Osteocyte (in vitro differentiated cells): Measurements from ENCODE around the gene TBCA. TPM values are rescaled to one million over a fixed set of nuclear protein-coding genes. Genes with fewer than 3 reads are reported as not detected.

Experiments
- DNase-seq: peaks from one replicate; pipeline ENCODE4 v3.0.0; 2021; ENCODE audit warnings: mixed read lengths; ENCODE audit not compliant: unreplicated experiment; ENCODE audit errors: extremely low spot score
- H3K27ac Mint-ChIP-seq: one replicate; pipeline ENCODE4 v1.8.0; 2021; ENCODE audit warnings: mild to moderate bottlenecking, mixed read lengths; ENCODE audit not compliant: unreplicated experiment
- H3K27me3 Mint-ChIP-seq: one replicate; pipeline ENCODE4 v1.8.0; 2021; ENCODE audit warnings: mixed read lengths; ENCODE audit not compliant: unreplicated experiment
- H3K36me3 Mint-ChIP-seq: one replicate; pipeline ENCODE4 v1.8.0; 2021; ENCODE audit warnings: mixed read lengths; ENCODE audit not compliant: unreplicated experiment
- H3K4me1 Mint-ChIP-seq: one replicate; pipeline ENCODE4 v1.8.0; 2021; ENCODE audit warnings: mixed read lengths; ENCODE audit not compliant: unreplicated experiment
- H3K4me3 Mint-ChIP-seq: one replicate; pipeline ENCODE4 v1.8.0; 2021; ENCODE audit warnings: mild to moderate bottlenecking, moderate library complexity, mixed read lengths; ENCODE audit not compliant: unreplicated experiment
- H3K9me3 Mint-ChIP-seq: one replicate; pipeline ENCODE4 v1.8.0; 2021; ENCODE audit warnings: mixed read lengths; ENCODE audit not compliant: unreplicated experiment
- CTCF ChIP-seq: fragments of 200-600 bp; sonication (generic); IDR thresholded peaks from 2 replicates; pipeline ENCODE4 v1.5.0; 2021; ENCODE audit warnings: antibody characterized with exemption, mild to moderate bottlenecking, moderate library complexity
- total RNA-seq: library from RNA; stranded (reverse); gene quantifications from 2 replicates; pipeline ENCODE4 v1.2.1, GENCODE V29; 2021

Gene TBCA
- total RNA-seq, 1 donor from 2014 or later = 164 TPM

DNA sequence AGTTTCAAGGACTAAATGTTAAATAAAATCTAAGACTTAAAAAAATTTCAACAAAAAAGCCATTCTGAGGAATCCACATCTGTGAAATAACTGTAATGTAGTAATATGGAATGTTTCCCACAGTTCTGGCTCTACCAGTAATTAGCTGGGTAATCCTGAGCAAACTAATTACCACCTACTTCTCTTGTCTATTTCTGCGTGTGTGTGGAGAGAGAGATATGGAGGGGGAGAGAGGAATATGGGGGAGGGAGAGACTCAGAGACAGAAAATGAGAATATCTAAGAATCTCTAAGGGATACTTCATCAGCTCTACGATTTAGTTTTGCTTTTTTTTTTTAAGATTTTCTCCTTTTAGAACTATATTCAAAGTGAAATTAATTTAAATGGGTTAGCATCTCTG is 28.0 kb downstream of the TBCA start:
- Mint-ChIP-seq H3K27ac (no peak overlapping the region), H3K9me3 (peaks cover 3% of the 10 kb centered on the region), H3K4me3 (no peak overlapping the region), H3K27me3 (no peaks in the 10 kb centered on the region), H3K4me1 (peaks cover 16% of the 10 kb centered on the region), H3K36me3 (peaks cover 9% of the 10 kb centered on the region)
- no peak for DNase-seq
- TF ChIP-seq CTCF = no peak

- Mint-ChIP-seq H3K9me3 (no peaks in the 10 kb centered on the region), H3K36me3 (peaks cover 7% of the 10 kb centered on the region), H3K4me1 (peaks cover 4% of the 10 kb centered on the region), H3K27me3 (no peaks in the 10 kb centered on the region), H3K4me3 (no peak overlapping the region), H3K27ac (no peak overlapping the region)
- no peak for TF ChIP-seq CTCF
- DNase-seq = no peak
Measured at GRCh38 chr5:77744116-77744515, 32.0 kb downstream of the TBCA start.

DNA sequence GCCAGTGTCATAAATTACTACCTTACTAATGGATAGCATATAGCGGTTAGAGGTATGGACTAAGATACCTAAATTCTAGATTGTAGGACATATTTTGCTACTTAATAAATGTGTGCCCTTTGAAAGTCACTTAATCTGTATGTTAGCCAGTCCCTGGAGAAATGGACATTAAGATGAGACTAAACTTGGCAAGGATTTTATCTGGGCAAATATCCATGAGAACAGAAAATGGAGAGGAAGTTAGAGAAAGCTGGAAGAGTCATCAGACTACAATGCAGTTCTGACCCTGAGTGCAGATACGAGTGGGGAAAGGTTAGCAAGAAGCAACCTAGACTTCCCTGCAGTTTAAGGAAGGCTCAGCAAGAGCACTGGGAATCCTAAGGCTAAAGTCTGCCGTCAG is 33.0 kb downstream of the TBCA start:
- Mint-ChIP-seq H3K36me3 (peaks cover 7% of the 10 kb centered on the region), H3K4me3 (no peak overlapping the region), H3K4me1 (peaks cover 4% of the 10 kb centered on the region), H3K27me3 (no peaks in the 10 kb centered on the region), H3K9me3 (no peaks in the 10 kb centered on the region), H3K27ac (peak overlapping the region; percentile 46)
- TF ChIP-seq CTCF = no peak
- no peak for DNase-seq

DNA sequence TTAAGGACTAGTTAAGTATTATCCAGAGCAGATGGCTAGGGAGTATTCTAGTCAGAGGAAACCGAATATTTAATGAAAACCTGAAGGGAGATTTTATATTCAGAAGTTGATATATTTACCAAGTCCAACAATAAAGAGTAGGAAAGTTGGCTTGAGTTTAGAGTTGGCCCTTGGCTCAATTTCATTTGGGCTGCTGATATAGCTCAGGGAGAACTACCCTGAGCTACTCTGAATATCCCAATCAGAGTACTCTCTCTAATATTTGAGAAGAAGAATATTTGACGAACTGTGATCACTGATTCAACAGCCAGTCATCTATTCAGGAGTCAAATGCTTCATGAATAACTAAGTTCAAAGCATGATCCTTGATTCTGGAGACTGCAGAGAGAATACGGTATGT is 34.5 kb downstream of the TBCA start:
- Mint-ChIP-seq H3K4me1 (peaks cover 6% of the 10 kb centered on the region), H3K36me3 (peaks cover 7% of the 10 kb centered on the region), H3K27me3 (no peaks in the 10 kb centered on the region), H3K9me3 (no peaks in the 10 kb centered on the region), H3K4me3 (no peak overlapping the region), H3K27ac (no peak overlapping the region)
- TF ChIP-seq CTCF = no peak
- DNase-seq = no peak

DNA sequence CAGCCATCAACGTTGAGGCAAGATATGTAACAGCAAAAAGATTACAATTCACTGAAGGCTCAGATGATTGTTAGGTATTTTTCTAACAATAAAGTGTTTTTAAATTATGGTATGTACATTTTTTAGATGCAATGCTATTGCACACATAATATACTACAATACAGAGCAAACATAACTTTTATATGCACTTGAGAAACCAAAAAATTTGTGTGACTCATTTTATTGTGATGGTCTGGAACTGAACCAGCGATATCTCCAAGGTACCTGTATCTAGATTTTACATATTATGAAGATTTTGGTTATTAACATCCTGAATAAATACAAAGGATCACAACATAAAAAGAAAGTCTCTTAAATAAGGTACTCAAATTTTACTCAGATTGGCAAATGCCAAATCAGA is 41.3 kb downstream of the TBCA start:
- DNase-seq = no peak
- no peaks in the 10 kb centered on the region for H3K27me3 Mint-ChIP-seq
- peaks cover 15% of the 10 kb centered on the region for H3K9me3 Mint-ChIP-seq
- no peak overlapping the region for H3K27ac Mint-ChIP-seq
- TF ChIP-seq CTCF = no peak
- H3K4me1 Mint-ChIP-seq = peaks cover 2% of the 10 kb centered on the region
- peaks cover 9% of the 10 kb centered on the region for H3K36me3 Mint-ChIP-seq
- H3K4me3 Mint-ChIP-seq = no peak overlapping the region
